ENCODE measurements around the gene SGPP1. TPM values are rescaled to one million over a fixed set of nuclear protein-coding genes. Genes with fewer than 3 reads are reported as not detected.

The SGPP1 gene
- total RNA-seq, 1 donor = 38.0 TPM

GRCh38 chr14:63725786-63726460, 1.9 kb downstream of the SGPP1 start:
- no peaks in the 10 kb centered on the region for H3K36me3 ChIP-seq (ENCODE audit: insufficient read depth, low read length)
- no peak overlapping the region for H2AFZ ChIP-seq (ENCODE audit: low read length)
- H3K4me3 ChIP-seq (ENCODE audit: insufficient read depth, low read length) = peak overlapping the region; percentile 96
- DNase-seq (ENCODE audit: insufficient read length, low spot score, missing footprints) = peak; percentile 64
- H3K4me1 ChIP-seq (ENCODE audit: insufficient read depth, low read length) = peaks cover 4% of the 10 kb centered on the region
- H4K20me1 ChIP-seq (ENCODE audit: insufficient read depth, low read length) = peaks cover 7% of the 10 kb centered on the region
- peaks cover 3% of the 10 kb centered on the region for H3K27me3 ChIP-seq (ENCODE audit: insufficient read depth, low read length)
- H3K27ac ChIP-seq (ENCODE audit: low read depth, low read length) = no peak overlapping the region
- H3K9me3 ChIP-seq (ENCODE audit: low read depth, low read length) = no peaks in the 10 kb centered on the region
- no peak for TF ChIP-seq CTCF (IDR thresholded peaks at IDR 0.05; ENCODE audit: extremely low read depth, low read depth, low read length)
- peaks cover 56% of the 10 kb centered on the region for H3K79me2 ChIP-seq (ENCODE audit: insufficient read depth, low read length)
- H3K4me2 ChIP-seq (ENCODE audit: insufficient read depth, low read length) = peak overlapping the region; percentile 92

DNA sequence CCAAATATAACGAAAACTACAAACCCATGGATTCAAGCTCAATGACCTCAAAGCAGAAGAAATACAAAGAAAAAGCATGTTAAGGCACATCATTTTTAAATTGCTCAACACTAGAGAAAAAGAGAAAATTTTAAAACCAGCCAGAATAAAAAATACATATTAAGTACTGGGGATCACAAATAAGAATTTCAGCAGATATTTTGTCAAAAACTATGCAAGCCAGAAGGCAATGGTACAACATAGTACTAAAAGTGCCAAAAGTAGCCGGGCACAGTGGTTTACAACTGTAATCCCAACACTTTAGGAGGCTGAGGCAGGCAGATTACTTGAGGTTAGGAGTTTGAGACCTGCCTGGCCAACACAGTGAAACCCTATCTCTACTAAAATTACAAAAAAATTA, 10.2 kb downstream of the SGPP1 start:
- no peak for TF ChIP-seq CTCF (IDR thresholded peaks at IDR 0.05; ENCODE audit: extremely low read depth, low read depth, low read length)

GRCh38 chr14:63715360-63715759, 12.5 kb downstream of the SGPP1 start:
- H3K4me3 ChIP-seq (ENCODE audit: insufficient read depth, low read length) = no peak overlapping the region
- no peaks in the 10 kb centered on the region for H3K27me3 ChIP-seq (ENCODE audit: insufficient read depth, low read length)
- H3K36me3 ChIP-seq (ENCODE audit: insufficient read depth, low read length) = no peaks in the 10 kb centered on the region
- H3K27ac ChIP-seq (ENCODE audit: low read depth, low read length) = no peak overlapping the region
- peaks cover 4% of the 10 kb centered on the region for H3K4me1 ChIP-seq (ENCODE audit: insufficient read depth, low read length)
- peaks cover 3% of the 10 kb centered on the region for H4K20me1 ChIP-seq (ENCODE audit: insufficient read depth, low read length)
- H2AFZ ChIP-seq (ENCODE audit: low read length) = no peak overlapping the region
- H3K79me2 ChIP-seq (ENCODE audit: insufficient read depth, low read length) = peaks cover 47% of the 10 kb centered on the region
- TF ChIP-seq CTCF (IDR thresholded peaks at IDR 0.05; ENCODE audit: extremely low read depth, low read depth, low read length) = no peak
- H3K9me3 ChIP-seq (ENCODE audit: low read depth, low read length) = no peaks in the 10 kb centered on the region
- no peak for DNase-seq (ENCODE audit: insufficient read length, low spot score, missing footprints)
- H3K4me2 ChIP-seq (ENCODE audit: insufficient read depth, low read length) = no peak overlapping the region

More for the DNA sequence above, 10.2 kb downstream of the SGPP1 start:
- H4K20me1 ChIP-seq (ENCODE audit: insufficient read depth, low read length) = peaks cover 3% of the 10 kb centered on the region
- no peak overlapping the region for H2AFZ ChIP-seq (ENCODE audit: low read length)
- no peaks in the 10 kb centered on the region for H3K36me3 ChIP-seq (ENCODE audit: insufficient read depth, low read length)
- no peak overlapping the region for H3K27ac ChIP-seq (ENCODE audit: low read depth, low read length)
- no peak overlapping the region for H3K4me3 ChIP-seq (ENCODE audit: insufficient read depth, low read length)
- H3K4me2 ChIP-seq (ENCODE audit: insufficient read depth, low read length) = no peak overlapping the region
- H3K79me2 ChIP-seq (ENCODE audit: insufficient read depth, low read length) = peaks cover 49% of the 10 kb centered on the region
- peaks cover 4% of the 10 kb centered on the region for H3K4me1 ChIP-seq (ENCODE audit: insufficient read depth, low read length)
- peak; percentile 67 for DNase-seq (ENCODE audit: insufficient read length, low spot score, missing footprints)
- no peaks in the 10 kb centered on the region for H3K9me3 ChIP-seq (ENCODE audit: low read depth, low read length)
- no peaks in the 10 kb centered on the region for H3K27me3 ChIP-seq (ENCODE audit: insufficient read depth, low read length)

DNA sequence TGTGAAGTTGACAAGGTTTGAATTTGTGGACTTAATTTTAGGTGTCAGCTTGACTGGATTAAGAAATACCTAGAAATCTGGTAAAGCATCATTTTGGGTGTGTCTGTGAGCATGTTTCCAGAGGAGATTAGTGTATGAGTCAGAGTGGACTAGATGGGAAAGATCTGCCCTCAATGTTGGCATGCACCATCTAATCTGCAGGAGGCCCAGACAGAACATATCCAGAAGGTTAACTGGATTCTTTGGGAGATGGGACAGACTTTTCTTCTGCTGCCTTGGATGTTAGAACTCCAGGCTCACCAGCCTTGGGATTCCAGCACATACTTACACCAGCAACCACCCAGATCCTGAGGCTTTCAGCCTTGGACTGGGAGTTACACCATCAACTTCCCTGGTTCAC, 14.1 kb downstream of the SGPP1 start:
- H2AFZ ChIP-seq (ENCODE audit: low read length) = no peak overlapping the region
- no peaks in the 10 kb centered on the region for H3K9me3 ChIP-seq (ENCODE audit: low read depth, low read length)
- no peak overlapping the region for H3K4me2 ChIP-seq (ENCODE audit: insufficient read depth, low read length)
- H3K36me3 ChIP-seq (ENCODE audit: insufficient read depth, low read length) = no peaks in the 10 kb centered on the region
- peaks cover 50% of the 10 kb centered on the region for H3K79me2 ChIP-seq (ENCODE audit: insufficient read depth, low read length)
- H3K27me3 ChIP-seq (ENCODE audit: insufficient read depth, low read length) = no peaks in the 10 kb centered on the region
- H4K20me1 ChIP-seq (ENCODE audit: insufficient read depth, low read length) = peaks cover 3% of the 10 kb centered on the region
- H3K27ac ChIP-seq (ENCODE audit: low read depth, low read length) = no peak overlapping the region
- H3K4me3 ChIP-seq (ENCODE audit: insufficient read depth, low read length) = no peak overlapping the region
- TF ChIP-seq CTCF (IDR thresholded peaks at IDR 0.05; ENCODE audit: extremely low read depth, low read depth, low read length) = no peak
- peak; percentile 45 for DNase-seq (ENCODE audit: insufficient read length, low spot score, missing footprints)
- H3K4me1 ChIP-seq (ENCODE audit: insufficient read depth, low read length) = peaks cover 4% of the 10 kb centered on the region

Data from osteoblast (primary cell).